Measurements from ENCODE around the gene DCLRE1B. TPM values are rescaled to one million over a fixed set of nuclear protein-coding genes. Genes with fewer than 3 reads are reported as not detected.

The DCLRE1B gene
- total and polyA plus RNA-seq, 2 donors (not counting 1 experiment from before 2014, with no cell fraction given), result 1.0 to 4.8 TPM

DNA sequence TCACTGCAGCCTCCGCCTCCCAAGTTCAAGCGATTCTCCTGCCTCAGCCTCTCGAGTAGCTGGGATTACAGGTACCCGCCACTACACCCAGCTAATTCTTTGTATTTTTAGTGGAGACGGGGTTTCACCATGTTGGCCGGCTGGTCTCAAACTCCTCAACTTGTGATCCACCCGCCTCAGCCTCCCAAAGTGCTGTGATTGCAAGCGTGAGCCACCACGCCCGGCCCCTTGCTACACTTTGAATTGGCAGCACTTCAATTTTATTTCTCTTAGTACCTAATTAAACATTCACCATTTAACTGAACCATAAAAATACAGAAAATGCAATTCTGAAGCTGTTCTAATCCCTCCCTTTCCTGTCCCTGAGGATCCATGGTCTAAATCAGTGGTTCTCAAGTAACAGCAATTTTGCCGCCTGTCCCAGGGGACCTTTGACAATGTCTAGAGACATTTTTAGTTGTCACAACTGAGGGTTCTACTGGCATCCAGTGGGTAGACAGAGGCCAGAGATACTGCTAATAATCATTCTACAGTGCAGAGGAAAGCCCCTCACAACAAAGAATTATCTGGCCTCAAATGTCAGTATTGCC, 13.4 kb upstream of the DCLRE1B start:
- no peak for TF ChIP-seq EZH2 (IDR thresholded peaks at IDR 0.05; ENCODE audit: borderline replicate concordance, insufficient read depth, low read depth, low read length, poor library complexity, severe bottlenecking)
- TF ChIP-seq, protein P1, sequence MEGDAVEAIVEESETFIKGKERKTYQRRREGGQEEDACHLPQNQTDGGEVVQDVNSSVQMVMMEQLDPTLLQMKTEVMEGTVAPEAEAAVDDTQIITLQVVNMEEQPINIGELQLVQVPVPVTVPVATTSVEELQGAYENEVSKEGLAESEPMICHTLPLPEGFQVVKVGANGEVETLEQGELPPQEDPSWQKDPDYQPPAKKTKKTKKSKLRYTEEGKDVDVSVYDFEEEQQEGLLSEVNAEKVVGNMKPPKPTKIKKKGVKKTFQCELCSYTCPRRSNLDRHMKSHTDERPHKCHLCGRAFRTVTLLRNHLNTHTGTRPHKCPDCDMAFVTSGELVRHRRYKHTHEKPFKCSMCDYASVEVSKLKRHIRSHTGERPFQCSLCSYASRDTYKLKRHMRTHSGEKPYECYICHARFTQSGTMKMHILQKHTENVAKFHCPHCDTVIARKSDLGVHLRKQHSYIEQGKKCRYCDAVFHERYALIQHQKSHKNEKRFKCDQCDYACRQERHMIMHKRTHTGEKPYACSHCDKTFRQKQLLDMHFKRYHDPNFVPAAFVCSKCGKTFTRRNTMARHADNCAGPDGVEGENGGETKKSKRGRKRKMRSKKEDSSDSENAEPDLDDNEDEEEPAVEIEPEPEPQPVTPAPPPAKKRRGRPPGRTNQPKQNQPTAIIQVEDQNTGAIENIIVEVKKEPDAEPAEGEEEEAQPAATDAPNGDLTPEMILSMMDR (IDR thresholded peaks at IDR 0.05), result no peak
- CTCF ChIA-PET, result interaction anchor here (0.7 to 1.5 kb wide), 2 partner anchors 12 to 33 kb away, joined by 3 to 4 read pairs; partner anchors contain the start of gene AP4B1
- intact Hi-C loops (cut with micrococcal nuclease), result no loop called here
- no peak overlapping the region for H3K27ac ChIP-seq (ENCODE audit: low read length in 2 of 2)
- no peaks in the 10 kb centered on the region for H3K79me2 ChIP-seq (ENCODE audit: control insufficient read depth, insufficient read depth, low read length)
- no peaks in the 10 kb centered on the region for H3K27me3 Mint-ChIP-seq
- no peaks in the 10 kb centered on the region for H3K9me3 ChIP-seq (ENCODE audit: control extremely low read depth in 1 of 3, control insufficient read depth in 2 of 3, insufficient read depth in 1 of 3, low read length in 2 of 3)
- no peak overlapping the region for H3K9ac ChIP-seq (ENCODE audit: low read length)
- WGBS (ENCODE audit: insufficient coverage), result 97% methylated on average over 9 of the region's 11 CpGs
- no peak overlapping the region for H3K4me2 ChIP-seq (replicated peaks; ENCODE audit: low read depth, low read length, poor library complexity, severe bottlenecking)
- no peak overlapping the region for H3K4me3 Mint-ChIP-seq
- POLR2A ChIA-PET, result no interaction called here
- H3K4me3 ChIP-seq (ENCODE audit: control extremely low read depth in 1 of 5, extremely low read depth in 1 of 5, insufficient read depth in 1 of 5, low read depth in 2 of 5, low read length in 4 of 5), result no peak overlapping the region
- no peak for DNase-seq
- H3K27me3 ChIP-seq (replicated peaks in 1 of 4; ENCODE audit: control extremely low read depth in 1 of 4, control insufficient read depth in 3 of 4, insufficient read depth in 4 of 4, low read length in 3 of 4), result no peaks in the 10 kb centered on the region
- H3K36me3 ChIP-seq (replicated peaks in 1 of 2; ENCODE audit: control extremely low read depth in 1 of 2, control insufficient read depth in 1 of 2, extremely low read depth in 1 of 2, insufficient read depth in 2 of 2, low read length in 1 of 2), result peaks cover 0 to 22% of the 10 kb centered on the region in 2 experiments
- no peak overlapping the region for H3K27ac Mint-ChIP-seq
- H4K20me1 ChIP-seq (ENCODE audit: control insufficient read depth, insufficient read depth, low read length, poor library complexity, severe bottlenecking), result no peaks in the 10 kb centered on the region
- no peaks in the 10 kb centered on the region for H3K4me1 ChIP-seq (ENCODE audit: control insufficient read depth in 2 of 2, insufficient read depth in 2 of 2, low read length in 2 of 2)
- no peak overlapping the region for H2AFZ ChIP-seq (ENCODE audit: insufficient read depth, low read depth, low read length, poor library complexity, severe bottlenecking)
- no peaks in the 10 kb centered on the region for H3K4me1 Mint-ChIP-seq
- ATAC-seq (ENCODE audit: low read depth), result no peak
- no peaks in the 10 kb centered on the region for H3K9me3 Mint-ChIP-seq (ENCODE audit: insufficient read depth)

DNA sequence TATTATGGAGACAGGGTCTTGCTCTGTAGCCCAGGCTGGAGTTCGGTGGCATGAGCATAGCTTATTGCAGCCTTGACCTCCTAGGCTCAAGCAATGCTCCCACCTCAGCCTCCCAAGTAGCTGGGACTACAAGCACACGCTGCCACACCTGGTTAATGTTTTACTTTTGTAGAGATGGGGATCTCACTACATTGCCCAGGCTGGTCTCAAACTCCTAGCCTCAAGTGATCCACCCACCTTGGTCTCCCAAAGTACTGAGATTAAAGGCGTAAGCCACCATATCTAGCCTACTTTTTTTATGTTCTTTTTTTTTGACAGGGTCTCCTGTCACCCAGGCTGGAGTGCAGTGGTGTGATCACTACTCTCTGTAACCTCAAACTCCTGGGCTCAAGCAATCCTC, 11.9 kb upstream of the DCLRE1B start:
- Histone ChIP-seq H4K20me1 (ENCODE audit: control insufficient read depth, insufficient read depth, low read length, poor library complexity, severe bottlenecking) (no peaks in the 10 kb centered on the region), H3K4me1 (ENCODE audit: control insufficient read depth in 2 of 2, insufficient read depth in 2 of 2, low read length in 2 of 2) (no peaks in the 10 kb centered on the region), H3K79me2 (ENCODE audit: control insufficient read depth, insufficient read depth, low read length) (no peaks in the 10 kb centered on the region), H3K27me3 (replicated peaks in 1 of 4; ENCODE audit: control extremely low read depth in 1 of 4, control insufficient read depth in 3 of 4, insufficient read depth in 4 of 4, low read length in 3 of 4) (no peaks in the 10 kb centered on the region), H3K9me3 (ENCODE audit: control extremely low read depth in 1 of 3, control insufficient read depth in 2 of 3, insufficient read depth in 1 of 3, low read length in 2 of 3) (no peaks in the 10 kb centered on the region), H3K9ac (ENCODE audit: low read length) (no peak overlapping the region), H3K4me2 (replicated peaks; ENCODE audit: low read depth, low read length, poor library complexity, severe bottlenecking) (no peak overlapping the region), H3K36me3 (replicated peaks in 1 of 2; ENCODE audit: control extremely low read depth in 1 of 2, control insufficient read depth in 1 of 2, extremely low read depth in 1 of 2, insufficient read depth in 2 of 2, low read length in 1 of 2) (peaks cover 0 to 34% of the 10 kb centered on the region in 2 experiments), H2AFZ (ENCODE audit: insufficient read depth, low read depth, low read length, poor library complexity, severe bottlenecking) (no peak overlapping the region), H3K27ac (ENCODE audit: low read length in 2 of 2) (peak overlapping the region in 1 of 2 donors; percentile 38), H3K4me3 (ENCODE audit: control extremely low read depth in 1 of 5, extremely low read depth in 1 of 5, insufficient read depth in 1 of 5, low read depth in 2 of 5, low read length in 4 of 5) (no peak overlapping the region)
- intact Hi-C loops (cut with micrococcal nuclease), result no loop called here
- Mint-ChIP-seq H3K4me1 (peaks cover under 1% of the 10 kb centered on the region), H3K4me3 (no peak overlapping the region), H3K27ac (peak overlapping the region; percentile 26), H3K9me3 (ENCODE audit: insufficient read depth) (no peaks in the 10 kb centered on the region), H3K27me3 (no peaks in the 10 kb centered on the region)
- ChIA-PET POLR2A (interaction anchor here (0.7 kb wide), 1 partner anchor 26 kb away, joined by 17 read pairs; no protein-coding TSS in a partner anchor), CTCF (interaction anchor here (0.7 to 2.0 kb wide), 4 partner anchors 11 to 59 kb away, joined by 3 to 7 read pairs (median 4); partner anchors contain the start of gene AP4B1)
- DNase-seq (no peak), ATAC-seq (ENCODE audit: low read depth) (no peak)
- TF ChIP-seq, protein P1 (IDR thresholded peaks at IDR 0.05), result no peak
- no peak for TF ChIP-seq EZH2 (IDR thresholded peaks at IDR 0.05; ENCODE audit: borderline replicate concordance, insufficient read depth, low read depth, low read length, poor library complexity, severe bottlenecking)
- WGBS (ENCODE audit: insufficient coverage), result 100% methylated on average over 1 of the region's 3 CpGs

All from B cell (primary cell).